Upper lobe of left lung (tissue), 6 donors: ENCODE measurements around the gene PIP5K1C. TPM values are rescaled to one million over a fixed set of nuclear protein-coding genes. Genes with fewer than 3 reads are reported as not detected.

ENCODE experiments used
- ATAC-seq, 2 donors: fragments of 200-7000 bp; cut with Tn5 transposase; one replicate each; pipeline ENCODE4 v1.9.1; 2022; ENCODE audit warnings: mild to moderate bottlenecking in 2 of 2, moderate library complexity in 2 of 2; ENCODE audit not compliant: low FRiP score in 2 of 2
- DNase-seq, 2 donors: peaks; one replicate each; pipeline ENCODE4 v3.0.0-alpha.2; 2019 to 2020
- H3K27ac ChIP-seq, 4 donors: fragments of 200-600 bp; sonication (generic); one replicate each; pipeline ENCODE4 v1.5.1; 2016 to 2019
- H3K27me3 ChIP-seq, 4 donors: fragments of 200-600 bp; sonication (generic); one replicate each; pipeline ENCODE4 v1.5.1; 2017 to 2019
- H3K36me3 ChIP-seq, 4 donors: fragments of 200-600 bp; sonication (generic); one replicate each; pipeline ENCODE4 v1.5.1; 2016 to 2019
- H3K4me1 ChIP-seq, 4 donors: fragments of 200-600 bp; sonication (generic); one replicate each; pipeline ENCODE4 v1.5.1; 2018 to 2019
- H3K4me3 ChIP-seq, 4 donors: fragments of 200-600 bp; sonication (generic); one replicate each; pipeline ENCODE4 v1.5.1; 2017 to 2019; ENCODE audit warnings: mild to moderate bottlenecking in 2 of 4, moderate library complexity in 1 of 4
- H3K9me3 ChIP-seq, 4 donors: fragments of 200-600 bp; sonication (generic); one replicate each; pipeline ENCODE4 v1.5.1; 2018 to 2019
- EP300 ChIP-seq, 4 donors: sonication (generic); formaldehyde crosslinking; IDR thresholded peaks; one replicate each; pipeline ENCODE4 v1.5.1; 2017; ENCODE audit warnings: antibody characterized with exemption in 4 of 4, control low read depth in 2 of 4
- POLR2A ChIP-seq, 4 donors: fragments of 450-650 bp; IDR thresholded peaks; one replicate each; pipeline ENCODE4 v1.5.1; 2016 to 2017; ENCODE audit warnings: antibody characterized with exemption in 4 of 4, mild to moderate bottlenecking in 2 of 4
- POLR2AphosphoS5 ChIP-seq, 2 donors: sonication (generic); formaldehyde crosslinking; IDR thresholded peaks; one replicate each; pipeline ENCODE4 v1.5.1; 2017; ENCODE audit warnings: antibody characterized with exemption in 2 of 2
- WGBS, 2 donors: methylation state at CpG; one replicate each; pipeline ENCODE4 v1.1.5; 2017 to 2018; 5-methylcytosine and 5-hydroxymethylcytosine counted together
- total RNA-seq, 6 donors: library from RNA; depleted of rRNA in 4 of 6; stranded (reverse); fragments of >200 nt in 4 of 6; gene quantifications; one replicate each; pipeline versions ENCODE4 v1.1.0 to v1.2.1, GENCODE V29; 2016 to 2021
- TF ChIP-seq, protein P1 (sequence below), 6 experiments: fragments of 450-650 bp in 4 of 6; fragments of 200-600 bp in 2 of 6; sonication (generic) in 2 of 6; IDR thresholded peaks; one replicate each; pipeline ENCODE4 v1.5.1; 2016 to 2019; ENCODE audit warnings: antibody characterized with exemption in 6 of 6
- donor health status: DM: no; HTN: no; CAD: no; lungs with moderate emphysema.
- donor health status: DM: no; HTN: yes; CAD: no; lungs with severe emphysema.

The PIP5K1C gene
- total RNA-seq, 6 donors from 2014 or later: 24.6 to 64.1 (median 43.1) TPM

GRCh38 chr19:3643674-3644313, 56.5 kb downstream of the PIP5K1C start:
- Histone ChIP-seq H3K27ac (no peak overlapping the region), H3K4me1 (no peaks in the 10 kb centered on the region), H3K9me3 (no peaks in the 10 kb centered on the region), H3K4me3 (no peak overlapping the region), H3K27me3 (no peaks in the 10 kb centered on the region), H3K36me3 (peaks cover 7 to 96% (median 69%) of the 10 kb centered on the region in 4 donors)
- WGBS, 2 donors: 97 to 98% methylated on average over 12 to 18 of the region's 28 CpGs
- DNase-seq: peak in 1 of 2 donors; percentile 79
- TF ChIP-seq EP300 (IDR thresholded peaks at IDR 0.05) (no peak), POLR2A (IDR thresholded peaks at IDR 0.05) (no peak), POLR2AphosphoS5 (IDR thresholded peaks at IDR 0.05) (no peak)
- TF ChIP-seq, protein P1, sequence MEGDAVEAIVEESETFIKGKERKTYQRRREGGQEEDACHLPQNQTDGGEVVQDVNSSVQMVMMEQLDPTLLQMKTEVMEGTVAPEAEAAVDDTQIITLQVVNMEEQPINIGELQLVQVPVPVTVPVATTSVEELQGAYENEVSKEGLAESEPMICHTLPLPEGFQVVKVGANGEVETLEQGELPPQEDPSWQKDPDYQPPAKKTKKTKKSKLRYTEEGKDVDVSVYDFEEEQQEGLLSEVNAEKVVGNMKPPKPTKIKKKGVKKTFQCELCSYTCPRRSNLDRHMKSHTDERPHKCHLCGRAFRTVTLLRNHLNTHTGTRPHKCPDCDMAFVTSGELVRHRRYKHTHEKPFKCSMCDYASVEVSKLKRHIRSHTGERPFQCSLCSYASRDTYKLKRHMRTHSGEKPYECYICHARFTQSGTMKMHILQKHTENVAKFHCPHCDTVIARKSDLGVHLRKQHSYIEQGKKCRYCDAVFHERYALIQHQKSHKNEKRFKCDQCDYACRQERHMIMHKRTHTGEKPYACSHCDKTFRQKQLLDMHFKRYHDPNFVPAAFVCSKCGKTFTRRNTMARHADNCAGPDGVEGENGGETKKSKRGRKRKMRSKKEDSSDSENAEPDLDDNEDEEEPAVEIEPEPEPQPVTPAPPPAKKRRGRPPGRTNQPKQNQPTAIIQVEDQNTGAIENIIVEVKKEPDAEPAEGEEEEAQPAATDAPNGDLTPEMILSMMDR (IDR thresholded peaks at IDR 0.05): no peak
- ATAC-seq: no peak

DNA sequence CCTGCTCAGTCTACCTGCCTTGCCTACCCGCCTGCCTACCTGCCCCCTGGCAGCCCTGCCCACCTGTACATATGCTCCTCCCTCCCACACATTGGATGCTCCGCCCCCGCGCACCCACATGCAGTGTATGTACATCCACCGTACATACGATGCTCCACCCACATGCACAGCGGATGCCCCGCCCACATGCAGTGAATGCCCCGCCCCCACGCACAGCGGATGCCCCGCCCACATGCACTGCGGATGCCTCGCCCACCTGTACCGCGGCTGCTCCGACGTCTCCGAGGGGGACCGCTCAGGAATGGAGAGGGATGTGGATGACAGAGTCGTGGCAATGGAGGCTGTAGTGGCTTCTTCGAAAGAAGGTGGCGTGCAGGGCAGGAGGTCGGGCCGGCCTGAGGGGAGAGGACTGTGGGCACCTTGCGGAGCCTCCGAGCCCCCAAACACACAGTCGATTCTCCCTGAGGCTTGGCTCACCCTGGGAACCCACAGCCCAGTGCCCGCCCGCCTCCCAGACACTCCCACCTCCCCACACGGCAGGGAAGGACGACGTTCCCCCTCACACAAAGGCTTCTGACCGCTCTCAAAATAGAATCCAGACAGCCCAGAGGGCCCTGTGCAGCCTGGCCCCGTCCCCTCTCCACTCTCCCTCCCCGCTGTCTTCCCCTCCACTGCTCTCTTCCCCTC, 57.1 kb downstream of the PIP5K1C start:
- peak in 1 of 2 donors; percentile 84 for DNase-seq
- ATAC-seq: peak in 1 of 2 donors; percentile 9

DNA sequence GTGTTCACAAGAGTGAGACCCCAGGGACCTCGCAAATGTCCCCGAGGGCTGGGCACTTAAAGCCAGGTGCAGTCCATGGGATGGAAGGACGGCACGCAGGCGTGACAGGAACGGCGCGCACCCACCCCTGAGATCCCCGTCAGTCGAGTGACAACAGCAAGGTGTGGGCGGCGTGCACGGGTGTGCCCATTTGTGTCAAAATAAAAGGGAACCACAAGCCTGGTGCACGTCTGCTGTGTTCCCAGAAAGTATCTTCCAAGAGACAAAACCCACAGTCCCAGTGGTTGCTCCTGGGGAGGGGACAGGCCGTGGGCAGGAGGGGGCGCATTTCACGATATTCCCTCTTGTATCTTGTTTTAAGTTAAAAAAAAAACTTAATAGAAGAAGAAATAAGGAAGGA, 58.0 kb downstream of the PIP5K1C start:
- no peak overlapping the region for H3K27ac ChIP-seq
- no peaks in the 10 kb centered on the region for H3K27me3 ChIP-seq
- no peaks in the 10 kb centered on the region for H3K4me1 ChIP-seq
- ATAC-seq (no peak), DNase-seq (peak in 1 of 2 donors; percentile 49)
- TF ChIP-seq EP300 (IDR thresholded peaks at IDR 0.05) (no peak), POLR2A (IDR thresholded peaks at IDR 0.05) (no peak), POLR2AphosphoS5 (IDR thresholded peaks at IDR 0.05) (no peak)
- TF ChIP-seq, protein P1 (IDR thresholded peaks at IDR 0.05): no peak
- no peak overlapping the region for H3K4me3 ChIP-seq
- peaks cover 7 to 98% (median 72%) of the 10 kb centered on the region in 4 donors for H3K36me3 ChIP-seq
- H3K9me3 ChIP-seq: no peaks in the 10 kb centered on the region
- 88 to 92% methylated on average over 17 of the region's 17 CpGs for WGBS, 2 donors

More for the DNA sequence above, 57.1 kb downstream of the PIP5K1C start:
- no peaks in the 10 kb centered on the region for H3K9me3 ChIP-seq
- H3K27me3 ChIP-seq: no peaks in the 10 kb centered on the region
- peaks cover 7 to 97% (median 69%) of the 10 kb centered on the region in 4 donors for H3K36me3 ChIP-seq
- no peak overlapping the region for H3K27ac ChIP-seq
- TF ChIP-seq POLR2A (IDR thresholded peaks at IDR 0.05) (no peak), POLR2AphosphoS5 (IDR thresholded peaks at IDR 0.05) (no peak), EP300 (IDR thresholded peaks at IDR 0.05) (no peak)
- TF ChIP-seq, protein P1 (IDR thresholded peaks at IDR 0.05): no peak
- WGBS, 2 donors: 90 to 91% methylated on average over 32 to 34 of the region's 36 CpGs
- H3K4me1 ChIP-seq: no peaks in the 10 kb centered on the region
- no peak overlapping the region for H3K4me3 ChIP-seq

GRCh38 chr19:3641515-3642269, 58.6 kb downstream of the PIP5K1C start:
- Histone ChIP-seq H3K4me3 (no peak overlapping the region), H3K27ac (no peak overlapping the region), H3K4me1 (no peaks in the 10 kb centered on the region), H3K27me3 (no peaks in the 10 kb centered on the region), H3K36me3 (peaks cover 7 to 100% (median 75%) of the 10 kb centered on the region in 4 donors), H3K9me3 (no peaks in the 10 kb centered on the region)
- WGBS, 2 donors: 94 to 97% methylated on average over 18 to 27 of the region's 28 CpGs
- no peak for ATAC-seq
- peak in 1 of 2 donors; percentile 76 for DNase-seq
- no peak for TF ChIP-seq POLR2A (IDR thresholded peaks at IDR 0.05)
- TF ChIP-seq, protein P1 (IDR thresholded peaks at IDR 0.05): no peak
